HS-27A (cell line): ENCODE results near the gene P4HA1.
A peak's percentile ranks its signal among the peaks of the same experiment; 100 is the strongest.
"Not testable (repeated sequence)": the region's sequence is repeated elsewhere in the genome, so short reads cannot be mapped to it uniquely, and the experiment has no call there.

Source experiments
- DNase-seq: peaks from one replicate; pipeline ENCODE4 v3.0.0-alpha.2; 2012; ENCODE audit warnings: low read depth, missing footprints

P4HA1 gene

DNA sequence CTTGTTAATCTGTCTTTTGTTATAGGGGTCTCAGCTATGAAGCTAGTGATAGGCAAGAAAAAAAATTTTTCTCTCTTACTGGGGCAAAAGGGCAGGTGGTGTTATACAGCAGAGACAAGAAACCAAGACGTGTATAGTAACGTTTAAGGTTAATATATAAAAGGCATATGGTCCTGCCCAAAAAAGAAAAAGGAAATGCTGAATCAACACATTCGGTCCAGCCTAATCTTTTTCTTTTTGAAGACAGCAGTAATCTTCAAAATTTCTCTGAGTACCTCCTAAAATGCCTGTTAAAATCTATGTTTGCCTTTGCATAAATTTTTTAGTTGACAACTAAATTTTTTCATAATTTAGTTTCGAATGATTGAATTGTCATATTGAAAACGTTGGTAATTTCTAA lies 54.5 kb downstream of the P4HA1 start:
- DNase-seq = no peak

DNA sequence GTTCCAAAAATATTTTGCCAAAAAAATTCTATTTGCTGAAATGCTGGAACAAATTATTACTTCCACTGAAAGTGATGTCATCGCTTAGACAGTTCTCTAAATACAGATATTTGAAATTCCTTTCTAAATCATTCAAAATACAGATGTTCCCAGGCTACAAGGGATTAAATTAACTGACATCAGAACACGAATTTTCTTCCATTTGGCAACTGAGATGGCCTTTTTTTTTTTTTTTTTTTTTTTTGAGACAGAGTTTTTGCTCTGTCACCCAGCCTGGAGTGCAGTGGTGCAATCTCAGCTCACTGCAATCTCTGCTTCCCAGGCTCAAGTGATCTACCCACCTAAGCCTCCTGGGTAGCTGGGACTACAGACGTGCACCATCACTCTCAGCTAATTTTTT lies 57.0 kb downstream of the P4HA1 start:
- peak; percentile 46 for DNase-seq

DNA sequence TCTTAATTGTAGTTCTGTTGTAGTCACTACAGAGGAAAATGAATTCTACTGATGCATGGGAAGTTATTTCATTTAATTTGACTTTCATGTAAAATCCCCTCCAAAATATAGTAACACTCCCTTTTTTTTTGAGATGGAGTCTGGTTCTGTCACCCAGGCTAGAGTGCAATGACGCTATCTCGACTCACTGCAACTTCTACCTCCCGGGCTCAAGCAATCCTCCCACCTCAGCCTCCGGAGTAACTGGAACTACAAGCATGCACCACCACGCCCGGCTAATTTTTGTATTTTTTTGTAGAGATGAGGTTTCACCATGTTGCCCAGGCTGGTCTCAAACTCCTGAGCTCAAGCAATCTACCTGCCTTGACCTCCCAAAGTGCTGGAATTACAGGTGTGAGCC lies 60.4 kb downstream of the P4HA1 start:
- DNase-seq = not testable (repeated sequence)

DNA sequence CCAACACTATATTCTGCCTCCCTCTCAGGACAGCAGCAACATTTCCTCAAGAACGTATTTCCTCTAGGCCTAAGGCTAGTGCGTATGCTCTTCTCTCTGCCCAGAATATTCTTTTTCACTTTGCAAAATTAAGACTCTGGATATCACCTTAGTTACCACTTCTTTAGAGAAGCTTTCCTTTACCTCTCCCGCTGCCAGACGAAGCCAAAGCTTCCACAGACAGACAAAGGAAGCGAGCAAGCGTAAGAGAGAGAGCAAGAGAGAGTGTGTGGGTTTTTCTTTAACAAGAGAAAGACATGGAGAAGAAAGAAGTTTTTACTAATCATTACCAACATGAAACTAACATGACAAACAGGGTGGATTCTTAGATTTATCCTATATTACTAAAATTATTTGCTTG lies 64.1 kb downstream of the P4HA1 start:
- no peak for DNase-seq

DNA sequence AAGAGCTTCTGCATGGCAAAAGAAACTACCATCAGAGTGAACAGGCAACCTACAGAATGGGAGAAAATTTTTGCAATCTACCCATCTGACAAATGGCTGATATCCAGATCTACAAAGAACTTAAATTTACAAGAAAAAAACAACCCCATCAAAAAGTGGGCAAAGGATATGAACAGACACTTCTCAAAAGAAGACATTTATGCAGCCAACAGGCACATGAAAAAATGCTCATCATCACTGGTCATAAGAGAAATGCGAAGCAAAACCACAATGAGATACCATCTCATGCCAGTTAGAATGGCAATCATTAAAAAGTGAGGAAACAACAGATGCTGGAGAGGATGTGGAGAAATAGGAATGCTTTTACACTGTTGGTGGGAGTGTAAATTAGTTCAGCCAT lies 70.0 kb downstream of the P4HA1 start:
- not testable (repeated sequence) for DNase-seq

DNA sequence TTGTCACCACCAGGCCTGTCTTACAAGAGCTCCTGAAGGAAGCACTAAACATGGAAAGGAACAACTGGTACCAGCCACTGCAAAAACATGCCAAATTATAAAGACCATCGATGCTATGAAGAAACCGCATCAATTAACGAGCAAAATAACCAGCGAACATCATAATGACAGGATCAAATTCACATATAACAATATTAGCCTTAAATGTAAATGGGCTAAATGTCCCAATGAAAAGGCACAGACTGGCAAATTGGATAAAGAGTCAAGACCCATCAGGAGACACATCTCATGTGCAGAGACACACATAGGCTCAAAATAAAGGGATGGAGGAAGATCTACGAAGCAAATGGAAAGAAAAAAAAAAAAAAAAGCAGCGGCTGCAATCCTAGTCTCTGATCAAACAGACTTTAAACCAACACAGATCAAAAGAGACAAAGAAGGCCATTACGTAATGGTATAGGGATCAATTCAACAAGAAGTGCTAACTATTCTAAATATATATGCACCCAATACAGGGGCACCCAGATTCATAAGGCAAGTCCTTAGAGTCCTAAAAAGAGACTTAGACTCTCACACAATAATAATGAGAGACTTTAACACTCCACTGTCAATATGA lies 73.1 kb downstream of the P4HA1 start:
- not testable (repeated sequence) for DNase-seq

DNA sequence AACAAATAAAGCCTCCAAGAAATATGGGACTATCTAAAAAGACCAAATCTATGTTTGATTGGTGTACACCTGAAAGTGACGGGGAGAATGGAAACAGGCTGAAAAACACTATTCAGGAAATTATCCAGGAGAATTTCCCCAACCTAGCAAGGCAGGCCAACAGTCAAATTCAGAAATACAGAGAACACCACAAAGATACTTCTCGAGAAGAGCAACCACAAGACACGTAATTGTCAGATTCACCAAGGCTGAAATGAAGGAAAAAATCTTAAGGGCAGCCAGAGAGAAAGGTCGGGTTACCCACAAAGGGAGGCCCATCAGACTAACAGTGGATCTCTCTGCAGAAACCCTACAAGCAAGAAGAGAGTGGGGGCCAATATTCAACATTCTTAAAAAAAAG lies 73.7 kb downstream of the P4HA1 start:
- not testable (repeated sequence) for DNase-seq

DNA sequence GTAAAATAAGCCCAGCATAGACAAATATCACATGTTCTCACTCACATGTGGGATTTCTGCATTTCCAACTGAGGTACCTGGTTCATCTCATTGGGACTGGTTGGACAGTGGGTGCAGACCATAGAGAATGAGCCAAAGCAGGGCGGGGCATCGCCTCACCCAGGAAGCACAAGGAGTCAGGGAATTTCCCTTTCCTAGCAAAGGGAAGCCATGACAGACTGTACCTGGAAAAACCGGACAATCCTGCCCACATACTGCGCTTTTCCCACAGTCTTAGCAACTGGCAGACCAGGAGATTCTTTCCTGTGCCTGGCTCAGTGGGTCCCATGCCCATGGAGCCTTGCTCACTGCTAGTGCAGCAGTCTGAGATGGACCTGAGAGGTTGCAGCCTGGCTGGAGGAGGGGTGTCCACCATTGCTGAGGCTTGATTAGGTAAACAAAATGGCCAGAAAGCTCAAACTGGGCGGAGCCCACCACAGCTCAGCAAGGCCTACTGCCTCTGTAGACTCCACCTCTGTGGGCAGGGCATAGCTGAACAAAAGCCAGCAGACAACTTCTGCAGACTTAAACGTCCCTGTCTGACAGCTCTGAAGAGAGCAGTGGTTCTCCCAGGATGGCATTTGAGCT lies 75.0 kb downstream of the P4HA1 start:
- DNase-seq = not testable (repeated sequence)

DNA sequence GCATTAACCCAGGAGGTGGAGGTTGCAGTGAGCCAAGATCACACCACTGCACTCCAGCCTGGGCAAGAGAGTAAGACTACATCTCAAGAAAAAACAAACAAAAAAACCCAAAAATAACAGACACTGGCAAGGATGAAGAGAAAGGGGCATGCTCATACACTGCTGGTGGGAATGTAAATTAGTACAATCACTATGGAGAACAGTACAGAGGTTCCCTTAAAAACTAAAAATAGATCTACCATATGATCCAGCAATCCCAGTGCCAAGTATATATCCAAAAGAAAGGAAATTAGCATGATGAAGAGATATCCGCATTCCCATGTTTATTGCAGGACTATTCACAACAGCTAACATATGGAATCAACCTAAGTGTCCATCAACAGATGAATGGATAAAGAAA lies 75.6 kb downstream of the P4HA1 start:
- no peak for DNase-seq

DNA sequence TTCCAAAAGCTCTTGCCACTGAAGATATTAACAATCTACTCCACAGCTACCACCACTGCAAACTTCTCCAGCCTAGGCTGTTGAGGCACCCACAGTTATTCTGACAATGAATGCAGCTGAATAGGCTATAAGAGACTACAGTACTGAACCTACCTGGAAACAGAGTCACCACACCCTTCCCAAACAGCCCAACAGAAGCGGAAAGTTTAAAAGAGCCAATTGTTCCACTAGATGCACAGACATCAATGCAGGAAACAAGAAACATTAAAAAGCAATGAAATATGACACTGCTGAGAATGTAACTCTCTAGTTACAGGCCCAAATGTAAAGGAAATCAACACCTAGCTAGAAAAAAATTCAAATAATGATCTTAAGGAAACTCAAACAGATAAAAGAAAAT lies 77.6 kb downstream of the P4HA1 start:
- DNase-seq = no peak

DNA sequence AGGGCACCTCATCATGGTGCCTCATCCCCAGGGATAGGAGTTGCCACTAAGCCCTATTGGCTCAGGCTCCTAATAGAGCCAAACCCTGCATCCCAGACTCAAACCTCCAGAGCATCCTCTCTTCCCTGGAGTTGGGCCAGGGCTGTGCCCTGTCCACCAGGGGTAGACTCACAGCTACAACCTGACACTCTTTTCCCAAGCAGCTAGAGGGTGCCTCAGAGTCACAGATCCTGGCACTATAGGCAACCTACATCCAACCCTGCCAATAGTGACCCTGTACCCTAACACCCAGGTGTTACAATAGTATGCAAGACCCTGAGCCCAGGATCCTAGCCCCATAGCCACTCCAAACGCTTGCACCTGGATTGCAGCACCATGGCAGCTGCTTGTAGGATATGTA lies 78.0 kb downstream of the P4HA1 start:
- no peak for DNase-seq

DNA sequence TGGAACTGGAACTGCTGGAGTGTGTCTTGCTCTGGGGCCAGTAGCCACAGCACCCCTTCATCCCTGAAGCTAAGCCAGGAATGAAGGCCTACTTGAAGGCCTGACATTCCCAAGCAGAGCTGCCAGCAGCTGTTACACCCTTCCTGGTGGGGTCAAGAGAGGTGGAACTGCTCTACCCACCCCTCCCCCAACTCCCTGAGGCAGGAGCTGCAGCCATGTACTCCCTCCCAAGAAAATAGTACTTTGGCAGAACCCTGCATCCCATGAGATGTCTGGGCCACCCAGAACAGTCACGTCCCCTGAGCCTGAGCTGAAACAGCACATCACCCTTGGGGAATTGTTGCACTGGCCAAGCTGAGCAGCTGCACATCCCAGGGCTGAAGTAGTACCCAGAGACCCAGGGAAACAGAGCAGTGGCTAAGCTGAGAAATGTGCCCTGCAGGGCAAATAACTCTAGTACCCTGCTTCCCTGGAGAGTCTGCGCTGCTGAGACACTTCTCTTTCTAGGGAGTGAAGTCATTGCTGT lies 78.6 kb downstream of the P4HA1 start:
- no peak for DNase-seq

DNA sequence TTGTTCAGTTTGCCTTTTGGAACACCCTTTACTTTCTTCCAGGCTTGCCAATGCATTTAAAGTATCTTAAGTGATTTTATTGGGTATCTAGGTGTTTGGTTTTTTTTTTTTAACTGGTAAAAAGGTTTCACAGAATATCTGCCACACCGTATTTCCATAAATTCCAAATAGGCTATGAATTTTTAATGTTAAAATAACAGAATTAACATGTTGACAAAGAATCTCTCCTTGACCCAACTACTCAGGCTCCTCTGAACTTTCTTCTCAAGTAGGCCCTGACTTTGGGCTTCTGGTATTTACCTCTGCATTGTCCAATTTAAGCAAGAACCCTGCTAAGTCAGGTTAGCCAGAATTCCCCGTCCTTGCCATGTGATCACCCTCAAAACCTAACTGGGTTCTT lies 80.9 kb downstream of the P4HA1 start:
- DNase-seq = no peak

DNA sequence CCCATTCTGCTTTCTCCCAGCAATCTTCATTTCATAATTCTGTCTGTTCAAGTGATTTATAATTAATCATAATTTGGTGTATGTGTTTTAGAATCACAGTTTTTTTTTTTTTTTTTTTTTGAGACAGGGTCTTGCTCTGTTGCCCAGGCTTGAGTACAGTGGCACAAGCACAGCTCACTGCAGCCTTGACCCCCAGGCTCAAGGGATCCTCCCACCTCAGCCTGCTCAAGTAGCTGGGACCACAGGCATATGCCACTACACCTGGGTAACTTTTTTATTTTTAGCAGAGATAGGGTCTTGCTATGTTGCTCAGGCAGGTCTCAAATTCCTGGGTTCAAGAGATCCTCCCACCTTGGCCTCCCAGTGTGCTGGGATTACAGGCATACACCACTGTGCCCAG lies 92.8 kb downstream of the P4HA1 start:
- DNase-seq = no peak

DNA sequence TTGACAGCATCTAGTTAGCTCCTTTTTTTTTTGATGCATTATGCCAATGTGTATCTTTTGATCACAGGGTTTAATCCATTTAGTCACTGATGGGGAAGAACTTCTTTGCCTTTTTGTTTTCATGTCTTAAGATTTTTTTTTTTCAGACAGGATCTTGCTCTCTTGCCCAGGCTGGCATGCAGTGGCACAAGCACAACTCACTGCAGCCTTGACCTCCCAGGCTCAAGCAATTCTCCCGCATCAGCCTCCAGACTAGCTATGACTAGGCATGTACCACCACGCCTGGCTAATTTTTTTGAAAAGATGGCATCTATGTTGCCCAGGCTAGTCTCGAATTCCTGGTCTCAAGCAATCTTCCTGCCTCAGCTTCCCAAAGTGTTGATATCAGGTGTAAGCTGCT lies 95.7 kb downstream of the P4HA1 start:
- DNase-seq = no peak

DNA sequence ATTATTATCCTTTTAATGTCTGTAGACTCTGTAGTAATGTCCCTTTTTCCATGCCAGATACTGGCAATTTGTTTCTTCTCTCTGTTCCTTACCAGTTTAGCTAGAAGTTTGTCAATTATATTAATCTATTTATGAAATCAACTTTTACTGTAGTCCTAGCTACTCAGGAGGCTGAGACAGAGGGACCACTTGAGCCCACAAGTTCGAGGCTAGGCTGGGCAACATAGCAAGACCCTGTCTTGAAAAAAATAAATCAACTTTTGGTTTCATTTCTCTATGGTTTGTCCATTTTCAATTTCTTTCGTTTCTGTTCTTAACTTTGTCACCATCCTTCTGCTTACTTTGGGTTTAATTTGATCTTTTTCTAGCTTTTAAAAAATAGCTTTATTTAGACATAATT lies 99.6 kb downstream of the P4HA1 start:
- DNase-seq = no peak

DNA sequence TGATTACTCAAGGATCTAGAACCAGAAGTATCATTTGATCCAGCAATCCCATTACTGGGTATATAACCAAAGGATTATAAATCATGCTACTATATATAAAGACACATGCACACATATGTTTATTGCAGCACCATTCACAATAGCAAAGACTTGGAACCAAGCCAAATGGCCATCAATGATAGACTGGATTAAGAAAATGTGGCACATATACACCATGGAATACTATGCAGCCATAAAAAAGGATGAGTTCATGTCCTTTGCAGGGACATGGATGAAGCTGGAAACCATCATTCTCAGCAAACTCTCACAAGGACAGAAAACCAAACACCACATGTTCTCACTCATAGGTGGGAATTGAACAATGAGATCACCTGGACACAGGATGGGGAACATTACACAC lies 101.2 kb downstream of the P4HA1 start:
- DNase-seq = not testable (repeated sequence)

DNA sequence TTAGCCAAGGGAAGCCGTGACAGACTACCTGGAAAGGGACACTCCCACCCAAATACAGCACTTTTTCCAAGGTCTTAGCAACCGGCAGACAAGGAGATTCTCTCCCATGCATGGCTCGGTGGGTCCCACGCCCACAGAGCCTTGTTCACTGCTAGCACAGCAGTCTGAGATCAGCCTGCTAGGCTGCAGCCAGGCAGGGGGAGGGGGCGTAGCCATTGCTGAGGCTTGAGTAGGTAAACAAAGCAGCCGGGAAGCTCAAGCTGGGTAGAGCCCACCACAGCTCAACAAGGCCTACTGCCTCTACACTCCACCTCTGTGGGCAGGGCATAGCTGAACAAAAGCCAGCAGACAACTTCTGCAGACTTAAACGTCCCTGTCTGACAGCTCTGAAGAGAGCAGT lies 106.9 kb downstream of the P4HA1 start:
- DNase-seq = not testable (repeated sequence)

DNA sequence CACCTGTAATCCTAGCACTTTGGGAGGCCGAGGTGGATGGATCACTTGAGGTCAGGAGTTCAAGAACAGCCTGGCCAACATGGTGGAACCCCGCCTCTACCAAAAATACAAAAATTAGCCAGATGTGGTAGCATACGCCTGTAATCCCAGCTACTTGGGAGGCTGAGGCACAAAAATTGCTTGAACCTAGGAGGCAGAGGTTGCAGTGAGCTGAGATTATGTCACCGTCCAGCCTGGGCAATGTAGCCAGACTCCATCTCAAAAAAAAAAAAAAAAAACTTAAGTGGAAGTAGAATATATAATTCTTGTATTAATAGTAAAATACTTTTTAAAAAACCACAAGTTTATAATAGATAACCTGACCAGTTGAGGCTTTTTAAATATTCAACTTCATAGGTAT lies 112.0 kb downstream of the P4HA1 start:
- not testable (repeated sequence) for DNase-seq

DNA sequence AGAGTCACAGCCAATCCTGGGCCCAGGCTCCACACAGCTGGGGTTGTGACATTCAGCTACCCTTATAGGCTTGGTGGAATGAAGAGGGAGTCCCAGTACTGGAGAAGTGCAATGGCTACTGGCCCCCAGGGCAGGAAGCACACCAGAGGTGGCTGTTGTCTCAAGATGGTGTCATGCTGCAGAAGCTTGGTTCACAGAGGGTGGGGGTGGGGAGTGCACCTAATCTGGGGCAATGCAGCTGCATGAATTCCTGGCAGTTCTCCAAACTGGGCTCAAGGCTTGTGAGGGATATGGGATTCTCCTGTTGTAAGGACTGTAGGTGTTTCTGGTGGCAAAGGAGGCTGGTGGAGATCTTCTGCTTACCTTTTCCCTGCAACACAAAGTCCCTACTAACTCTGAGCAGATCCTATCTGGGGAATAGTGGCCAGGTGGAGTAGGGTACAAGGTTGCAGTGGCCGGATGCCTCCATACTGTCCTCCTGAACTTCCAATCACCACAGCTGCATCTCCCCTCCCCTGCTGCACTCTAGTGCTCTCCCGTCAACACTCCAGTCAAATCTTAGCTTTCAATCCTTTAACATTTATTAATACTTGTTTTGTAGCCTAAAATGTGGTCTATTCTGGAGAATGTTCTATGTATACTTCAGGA lies 114.7 kb downstream of the P4HA1 start:
- no peak for DNase-seq

DNA sequence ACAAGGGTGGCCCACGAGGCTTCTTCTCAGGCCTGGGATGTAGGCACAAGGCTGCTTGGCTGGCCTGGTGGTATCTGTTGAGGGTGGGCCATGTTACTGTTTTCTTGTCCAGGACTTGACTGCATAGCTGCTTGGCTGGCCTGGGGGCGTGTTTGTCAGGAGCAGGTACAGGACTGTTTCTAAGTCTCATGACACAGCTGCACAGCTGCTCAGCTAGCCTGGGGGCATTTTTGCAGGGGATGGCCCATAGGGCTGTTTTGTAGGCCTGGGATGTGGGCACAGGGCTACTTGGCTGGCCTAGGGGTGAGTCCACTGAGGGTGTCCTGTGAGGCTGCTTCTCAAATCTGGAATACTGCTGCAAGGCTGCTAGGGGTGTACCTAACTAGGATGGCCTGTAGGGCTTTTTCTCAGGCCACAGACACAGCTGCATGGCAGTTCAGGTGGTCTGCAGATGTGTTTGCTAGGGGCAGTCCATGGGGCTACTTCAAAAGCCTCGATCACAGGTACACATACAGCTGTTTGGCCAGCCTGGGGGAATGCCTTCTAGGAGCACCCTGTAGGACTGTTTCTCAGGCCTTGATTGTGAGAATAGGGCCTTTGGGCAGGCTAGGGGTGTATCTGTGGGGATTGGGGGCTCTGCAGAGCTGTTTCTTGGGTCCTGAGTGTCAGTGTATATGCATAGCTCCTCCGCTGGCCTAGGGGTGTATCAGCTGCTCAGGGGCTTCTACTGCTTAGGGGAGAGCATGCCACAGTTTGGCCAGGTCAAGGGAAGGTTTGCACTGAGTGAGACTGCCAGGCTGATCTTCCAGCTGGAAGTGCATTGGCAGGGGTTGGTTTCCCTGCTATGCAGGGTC lies 115.4 kb downstream of the P4HA1 start:
- no peak for DNase-seq

DNA sequence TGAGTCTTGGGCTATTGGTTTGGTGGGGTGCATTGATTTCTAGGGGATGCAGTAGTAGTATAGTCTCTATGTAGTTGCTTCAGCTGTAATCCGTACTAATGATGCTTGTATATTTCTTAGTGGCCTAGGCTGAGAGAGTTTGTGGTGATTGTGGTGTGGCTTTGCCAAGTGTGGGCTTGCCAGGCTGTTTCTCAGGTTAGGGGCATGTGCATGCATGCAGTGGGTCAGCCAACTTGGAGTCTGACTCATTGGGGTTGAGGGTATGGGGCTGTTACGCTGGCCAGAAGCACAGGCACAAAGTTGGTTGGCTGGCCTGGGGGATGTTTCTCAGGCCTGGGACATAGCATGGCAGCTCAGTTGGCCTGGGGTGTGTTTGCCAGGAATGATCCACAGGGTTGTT lies 116.3 kb downstream of the P4HA1 start:
- no peak for DNase-seq

DNA sequence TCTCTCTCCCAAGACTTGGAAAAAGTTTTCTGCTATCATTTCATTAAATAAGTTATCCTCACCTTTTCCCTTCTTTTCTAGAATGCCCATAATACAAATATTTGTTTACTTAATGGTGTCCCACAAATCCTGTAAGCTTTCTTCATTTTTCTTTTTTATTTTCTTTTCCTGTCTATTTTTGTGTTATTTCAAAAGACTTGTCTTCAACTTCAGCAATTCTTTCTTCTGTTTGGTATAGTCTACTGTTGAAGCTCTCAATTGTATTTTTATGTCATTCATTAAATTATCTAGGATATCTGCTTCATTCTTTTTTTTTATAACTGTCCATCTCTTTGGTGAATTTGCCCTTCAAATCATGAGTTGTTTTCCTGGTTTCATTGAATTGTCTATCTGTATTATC lies 117.0 kb downstream of the P4HA1 start:
- no peak for DNase-seq
